HEK293T (cell line): Measurements from ENCODE around the gene NTSR1.

Source experiments
- BHLHE40 ChIP-seq: fragments of 450-650 bp; IDR thresholded peaks from 2 replicates; pipeline ENCODE4 v1.6.1; 2016; ENCODE audit warnings: mild to moderate bottlenecking, moderate library complexity, borderline replicate concordance
- CTBP1 ChIP-seq: fragments of 450-650 bp; IDR thresholded peaks from 2 replicates; pipeline ENCODE4 v1.6.1; 2016; ENCODE audit warnings: borderline replicate concordance
- ELF4 ChIP-seq: fragments of 450-650 bp; IDR thresholded peaks from 2 replicates; pipeline ENCODE4 v1.6.1; 2017; ENCODE audit warnings: antibody characterized with exemption
- FOXA1 ChIP-seq: fragments of 450-650 bp; IDR thresholded peaks from 2 replicates; pipeline ENCODE4 v1.6.1; 2016; ENCODE audit warnings: mild to moderate bottlenecking
- FOXK2 ChIP-seq: fragments of 450-650 bp; IDR thresholded peaks from 2 replicates; pipeline ENCODE4 v1.6.1; 2016; ENCODE audit warnings: mild to moderate bottlenecking
- FOXM1 ChIP-seq: fragments of 450-650 bp; IDR thresholded peaks from 2 replicates; pipeline ENCODE4 v1.6.1; 2017; ENCODE audit warnings: mild to moderate bottlenecking, borderline replicate concordance
- L3MBTL2 ChIP-seq: fragments of 450-650 bp; conservative IDR thresholded peaks from 2 replicates; pipeline ENCODE4 v1.6.1; 2016; ENCODE audit warnings: mild to moderate bottlenecking
- LEF1 ChIP-seq: fragments of 450-650 bp; IDR thresholded peaks from 2 replicates; pipeline ENCODE4 v1.6.1; 2017; ENCODE audit warnings: mild to moderate bottlenecking, borderline replicate concordance
- PKNOX1 ChIP-seq: fragments of 450-650 bp; IDR thresholded peaks from 2 replicates; pipeline ENCODE4 v1.6.1; 2016
- SP1 ChIP-seq: fragments of 450-650 bp; IDR thresholded peaks from 2 replicates; pipeline ENCODE4 v1.6.1; 2017
- TARDBP ChIP-seq: fragments of 450-650 bp; IDR thresholded peaks from 2 replicates; pipeline ENCODE4 v1.6.1; 2016

GRCh38 chr20:62726276-62726675, 17.6 kb downstream of the NTSR1 start:
- TF ChIP-seq SP1 (no peak), L3MBTL2 (no peak), LEF1 (no peak), PKNOX1 (no peak), FOXA1 (no peak), CTBP1 (no peak), ELF4 (no peak), FOXK2 (no peak), FOXM1 (no peak), TARDBP (no peak), BHLHE40 (no peak)
